Ectodermal cell (in vitro differentiated cells): ENCODE results near the gene AMHR2.

Experiments
- H3K27ac ChIP-seq: 2 replicates; pipeline ENCODE4 v1.7.0; 2013; ENCODE audit warnings: mild to moderate bottlenecking, low read depth, low read length; ENCODE audit not compliant: insufficient read depth, poor library complexity, severe bottlenecking
- H3K27me3 ChIP-seq: 2 replicates; pipeline ENCODE4 v1.7.0; 2013; ENCODE audit warnings: mild to moderate bottlenecking, low read length; ENCODE audit not compliant: insufficient read depth, control insufficient read depth, poor library complexity, severe bottlenecking
- H3K36me3 ChIP-seq: one replicate; pipeline ENCODE4 v1.7.0; 2013; ENCODE audit warnings: low read length; ENCODE audit not compliant: control insufficient read depth, insufficient read depth
- H3K4me1 ChIP-seq: one replicate; pipeline ENCODE4 v1.7.0; 2013; ENCODE audit warnings: low read length; ENCODE audit not compliant: control insufficient read depth, insufficient read depth
- H3K4me3 ChIP-seq: 2 replicates; pipeline ENCODE4 v1.7.0; 2013; ENCODE audit warnings: low read depth, low read length, control low read depth; ENCODE audit not compliant: insufficient read depth
- H3K9me3 ChIP-seq: 2 replicates; pipeline ENCODE4 v1.7.0; 2013; ENCODE audit warnings: mild to moderate bottlenecking, low read length, moderate library complexity; ENCODE audit not compliant: control insufficient read depth
- WGBS, 2 experiments: methylation state at CpG; one replicate each; pipeline ENCODE4 v1.1.7; 2013; ENCODE audit warnings: missing lambda C conversion rate in 2 of 2; 5-methylcytosine and 5-hydroxymethylcytosine counted together

The AMHR2 gene

DNA sequence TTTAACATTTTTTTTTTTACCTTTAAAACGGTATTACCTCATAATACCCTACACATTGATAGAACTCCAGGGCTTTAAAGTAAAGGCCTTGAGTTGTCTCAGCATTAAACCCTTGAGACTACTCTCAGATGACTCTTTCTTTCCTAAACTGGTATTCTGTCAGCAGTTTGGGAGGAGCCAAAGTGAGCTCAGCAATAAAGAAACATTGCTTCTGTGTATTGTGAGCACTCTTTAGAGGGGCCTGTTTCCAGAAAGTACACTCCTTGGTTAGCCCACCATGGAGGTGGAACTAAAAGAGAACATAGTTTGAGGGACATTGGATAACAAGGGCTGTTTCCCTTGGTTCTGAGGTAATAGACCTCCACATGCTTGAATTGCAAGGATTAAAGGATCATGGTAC, 55.2 kb downstream of the AMHR2 start:
- peaks cover 55% of the 10 kb centered on the region for H3K36me3 ChIP-seq
- WGBS, 2 experiments = 90 to 100% methylated on average over 1 of the region's 1 CpG
- H3K4me3 ChIP-seq = no peak overlapping the region
- peak overlapping the region; percentile 11 for H3K27ac ChIP-seq
- H3K27me3 ChIP-seq = no peaks in the 10 kb centered on the region
- no peaks in the 10 kb centered on the region for H3K9me3 ChIP-seq
- H3K4me1 ChIP-seq = peaks cover 18% of the 10 kb centered on the region

DNA sequence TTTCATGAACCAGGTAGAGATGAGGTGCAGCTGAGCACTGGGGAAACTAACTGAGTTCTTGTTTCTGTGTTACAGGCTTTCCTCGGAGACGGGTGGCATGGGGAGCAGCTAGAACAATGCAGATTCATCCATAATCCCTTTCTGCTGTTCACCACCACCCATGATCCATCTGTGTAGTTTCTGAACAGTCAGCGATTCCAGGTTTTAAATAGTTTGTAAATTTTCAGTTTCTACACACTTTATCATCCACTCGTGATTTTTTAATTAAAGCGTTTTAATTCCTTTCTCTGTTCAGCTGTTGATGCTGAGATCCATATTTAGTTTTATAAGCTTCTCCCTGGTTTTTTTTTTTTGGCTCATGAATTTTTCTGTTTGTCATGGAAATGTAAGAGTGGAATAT, 55.7 kb downstream of the AMHR2 start:
- peaks cover 17% of the 10 kb centered on the region for H3K4me1 ChIP-seq
- H3K36me3 ChIP-seq = peaks cover 50% of the 10 kb centered on the region
- no peak overlapping the region for H3K27ac ChIP-seq
- H3K4me3 ChIP-seq = no peak overlapping the region
- H3K27me3 ChIP-seq = no peaks in the 10 kb centered on the region
- WGBS, 2 experiments = 92 to 94% methylated on average over 5 of the region's 5 CpGs
- H3K9me3 ChIP-seq = no peaks in the 10 kb centered on the region

DNA sequence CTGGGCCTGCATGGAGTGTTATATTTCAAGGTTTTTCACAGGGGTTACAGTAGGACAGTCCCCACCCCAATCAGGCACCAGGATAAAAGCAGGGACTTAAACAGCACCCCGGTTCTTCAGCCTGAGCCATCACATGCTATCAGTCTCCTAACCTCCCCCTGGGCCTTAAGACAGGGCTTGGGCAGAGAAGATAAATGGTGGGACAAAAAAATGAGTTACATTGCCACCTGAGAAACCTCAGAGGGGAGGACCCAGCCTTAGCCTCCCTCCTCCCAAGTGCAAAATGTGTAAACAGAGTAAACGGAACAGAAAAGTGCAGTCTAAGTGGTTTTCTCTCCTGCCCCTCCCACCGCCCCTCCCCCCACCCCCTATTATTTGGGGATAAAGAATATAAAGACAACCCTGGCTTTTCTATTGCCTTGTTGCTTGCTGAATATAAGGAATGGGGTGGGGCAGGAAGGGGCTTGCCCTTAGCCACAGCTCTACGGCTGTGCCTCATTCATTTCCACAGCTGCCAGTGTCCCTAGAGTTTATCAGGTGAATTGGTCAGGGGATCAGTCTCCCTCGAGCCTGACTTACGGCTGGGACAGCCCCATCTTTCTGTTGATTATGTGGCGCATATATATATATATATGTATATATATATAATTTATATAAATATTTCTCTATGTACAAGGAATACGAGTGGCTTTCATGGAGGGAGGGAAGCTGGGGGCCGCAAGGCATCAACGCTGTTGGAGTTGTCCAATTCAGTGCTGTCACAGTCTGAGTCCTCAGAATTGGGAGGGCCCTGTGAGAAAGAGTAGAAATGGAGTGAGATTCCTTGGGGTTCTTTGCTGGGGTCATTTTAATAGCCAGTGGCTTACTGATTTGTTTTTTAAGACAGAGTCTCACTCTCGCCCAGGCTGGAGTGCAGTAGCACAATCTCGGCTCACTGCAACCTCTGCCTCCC, 57.1 kb downstream of the AMHR2 start:
- Histone ChIP-seq H3K27ac (no peak overlapping the region), H3K4me3 (no peak overlapping the region), H3K4me1 (peaks cover 7% of the 10 kb centered on the region), H3K27me3 (no peaks in the 10 kb centered on the region), H3K36me3 (peaks cover 36% of the 10 kb centered on the region), H3K9me3 (no peaks in the 10 kb centered on the region)
- WGBS, 2 experiments = 92 to 93% methylated on average over 6 to 8 of the region's 12 CpGs
